Brain pericyte (primary cell): ENCODE data around the gene NLGN1.
"Not testable (repeated sequence)": the region's sequence is repeated elsewhere in the genome, so short reads cannot be mapped to it uniquely, and the experiment has no call there.

ENCODE experiments used
- DNase-seq: peaks from one replicate; pipeline ENCODE4 v3.0.0-alpha.2; 2012; ENCODE audit warnings: low read depth, low spot score

The NLGN1 gene

DNA sequence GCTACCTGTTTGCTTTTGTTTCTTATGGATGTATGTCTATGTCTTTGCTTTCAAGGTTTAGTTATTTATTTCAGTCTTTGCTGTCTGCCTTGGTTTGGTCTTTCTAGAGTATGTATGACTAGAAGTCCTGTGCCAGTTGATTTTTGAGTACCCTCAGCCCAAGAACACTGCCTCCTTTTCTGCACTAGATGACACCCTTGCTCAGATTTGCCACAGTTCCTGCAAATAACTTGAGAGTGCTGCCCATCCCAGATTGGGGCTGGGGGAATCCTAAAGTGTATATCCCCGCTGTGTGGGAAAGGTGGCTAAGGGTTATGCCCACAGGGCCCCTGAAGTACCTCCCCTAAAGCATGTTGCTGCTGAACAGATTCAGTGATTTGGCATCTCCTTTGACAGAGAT lies 32.0 kb downstream of the NLGN1 start:
- DNase-seq: no peak

GRCh38 chr3:173430576-173430975 lies 33.0 kb downstream of the NLGN1 start:
- DNase-seq: no peak

- no peak for DNase-seq
Measured at GRCh38 chr3:173439004-173439403, 41.5 kb downstream of the NLGN1 start.

DNA sequence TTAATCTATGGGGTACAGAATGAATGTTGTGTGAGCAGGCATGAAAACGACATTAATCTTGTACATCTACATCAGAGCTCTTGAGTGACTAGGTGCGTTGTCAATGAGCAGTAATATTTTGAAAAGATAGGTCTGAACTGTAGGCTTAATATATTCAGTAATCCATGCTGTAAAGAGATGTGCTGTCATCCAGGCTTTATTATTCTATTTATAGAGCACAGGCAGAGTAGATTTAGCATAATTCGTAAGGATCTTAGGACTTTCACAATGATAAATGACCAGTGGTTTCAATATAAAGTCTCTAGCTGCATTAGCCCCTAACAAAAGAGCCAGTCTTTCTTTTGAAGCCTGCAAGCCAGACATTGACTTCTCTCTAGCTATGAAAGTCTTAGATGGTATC lies 43.0 kb downstream of the NLGN1 start:
- DNase-seq: no peak

GRCh38 chr3:173451561-173451960 lies 54.0 kb downstream of the NLGN1 start:
- not testable (repeated sequence) for DNase-seq

DNA sequence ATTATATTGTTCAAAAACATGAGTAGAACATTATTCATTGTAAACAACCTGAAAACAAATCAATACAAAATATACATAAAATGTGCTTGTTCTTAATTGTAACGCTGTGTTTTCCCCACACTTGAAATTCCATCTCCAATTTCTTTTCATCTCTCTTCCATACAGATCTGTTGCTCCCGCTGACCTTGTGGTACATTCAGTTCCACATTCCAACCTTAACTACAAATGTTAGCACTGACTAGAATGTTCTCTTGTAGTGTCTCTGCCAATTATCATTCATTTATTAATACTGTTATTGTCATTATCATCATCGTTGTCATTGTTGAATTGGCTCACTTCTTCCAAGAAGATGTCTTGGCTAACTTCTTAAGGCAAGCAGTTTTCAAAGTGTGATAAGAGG lies 65.7 kb downstream of the NLGN1 start:
- no peak for DNase-seq

GRCh38 chr3:173465112-173465511 lies 67.6 kb downstream of the NLGN1 start:
- DNase-seq: no peak

DNA sequence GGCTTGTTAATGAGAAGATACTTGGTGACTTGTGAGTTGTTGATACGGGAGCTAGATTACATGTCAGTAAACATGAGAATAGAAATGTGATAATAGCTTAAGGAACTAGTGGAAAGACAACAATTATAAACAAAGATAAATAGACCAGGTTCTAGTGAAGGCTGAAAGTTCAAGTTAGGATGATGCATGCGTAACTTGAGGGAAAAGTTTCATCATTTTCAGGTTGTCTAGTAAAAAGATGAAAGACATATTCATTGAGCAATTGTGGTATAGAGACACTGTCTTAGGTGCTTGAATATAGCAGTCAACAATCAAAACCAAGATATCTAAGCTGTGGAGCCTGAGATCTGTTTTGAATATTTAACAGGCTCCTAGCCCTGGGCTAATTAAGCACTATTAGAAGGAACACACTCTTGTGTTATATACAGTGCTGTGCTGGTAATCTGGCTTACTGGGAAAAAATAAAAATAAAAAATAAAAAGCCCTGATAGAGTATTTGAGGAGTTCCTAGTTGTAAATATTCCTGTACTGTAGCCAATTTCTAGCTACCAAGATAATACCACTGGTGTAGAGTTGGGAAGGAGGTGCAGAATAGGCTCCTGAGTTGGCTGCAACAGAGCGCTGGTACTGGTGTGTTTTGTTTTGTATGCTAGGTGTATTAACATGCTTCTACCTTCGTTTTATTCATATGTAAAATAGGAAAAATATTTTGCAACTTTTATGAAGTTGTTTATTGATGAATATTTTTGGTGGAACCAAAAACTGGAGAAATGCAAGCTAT lies 68.5 kb downstream of the NLGN1 start:
- no peak for DNase-seq

GRCh38 chr3:173467501-173467900 lies 70.0 kb downstream of the NLGN1 start:
- no peak for DNase-seq

GRCh38 chr3:173473237-173473636 lies 75.7 kb downstream of the NLGN1 start:
- DNase-seq: no peak

GRCh38 chr3:173479301-173479700 lies 81.8 kb downstream of the NLGN1 start:
- no peak for DNase-seq

- DNase-seq: no peak
Measured at GRCh38 chr3:173501931-173502489, 104.5 kb downstream of the NLGN1 start.

DNA sequence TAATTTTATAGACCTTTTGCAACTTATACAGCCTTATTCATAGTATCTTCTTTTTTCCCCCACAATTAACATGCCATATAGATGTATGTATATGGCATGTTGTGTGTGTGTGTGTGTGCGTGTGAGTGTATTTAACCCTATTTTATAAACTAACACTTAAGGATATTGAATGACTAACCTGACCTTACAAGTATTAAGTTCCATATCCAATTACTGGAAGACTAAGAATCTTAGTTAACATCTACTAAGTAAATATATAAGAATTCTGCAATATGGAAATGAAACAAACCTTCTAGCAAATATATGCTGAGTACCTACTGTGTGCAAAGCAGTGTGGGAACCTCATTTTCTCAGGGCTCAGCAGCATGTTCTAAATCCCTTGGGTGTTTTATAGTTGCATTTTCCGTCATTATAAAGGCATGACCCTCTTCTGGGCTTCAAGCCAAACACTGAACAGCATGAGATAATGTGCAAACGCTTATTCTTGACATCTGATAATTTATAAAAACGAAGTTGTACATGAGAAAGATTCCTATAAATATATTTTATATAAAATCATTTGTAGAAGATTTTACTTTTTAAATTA lies 105.5 kb downstream of the NLGN1 start:
- DNase-seq: peak; percentile 24

GRCh38 chr3:173510565-173510964 lies 113.0 kb downstream of the NLGN1 start:
- DNase-seq: no peak

GRCh38 chr3:173513123-173513522 lies 115.6 kb downstream of the NLGN1 start:
- no peak for DNase-seq

DNA sequence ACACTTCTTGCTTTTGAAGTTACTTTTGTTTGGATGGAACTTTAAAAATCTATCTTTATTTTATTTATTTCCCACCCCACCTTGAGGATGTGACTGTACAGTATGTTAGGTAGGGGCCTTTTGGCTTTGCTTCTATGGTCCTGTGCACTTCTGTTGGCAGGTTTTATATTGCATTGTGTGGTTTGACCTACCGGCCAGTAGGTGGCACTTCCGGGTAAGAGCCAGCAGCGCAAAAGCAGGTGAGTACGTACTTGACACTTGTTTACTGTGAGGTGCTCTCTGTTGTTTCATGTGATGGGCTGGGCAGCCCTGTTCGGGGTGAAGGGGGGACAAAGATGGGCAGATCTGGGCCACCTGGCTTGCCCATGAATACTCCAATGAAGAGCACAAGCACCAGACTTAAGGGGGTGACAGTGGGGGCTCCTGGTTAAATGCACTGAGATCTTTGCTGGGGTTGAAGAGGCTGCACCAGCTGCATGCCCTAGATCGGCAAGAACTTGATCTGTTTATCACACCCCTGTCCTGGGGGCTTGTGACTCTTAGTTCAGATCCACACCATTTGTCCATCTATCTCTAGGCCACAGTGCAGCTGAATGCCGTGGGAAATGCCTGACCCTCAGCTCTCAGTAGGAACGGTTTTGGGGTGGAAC lies 131.6 kb downstream of the NLGN1 start:
- DNase-seq: no peak

GRCh38 chr3:173531602-173532001 lies 134.1 kb downstream of the NLGN1 start:
- no peak for DNase-seq

DNA sequence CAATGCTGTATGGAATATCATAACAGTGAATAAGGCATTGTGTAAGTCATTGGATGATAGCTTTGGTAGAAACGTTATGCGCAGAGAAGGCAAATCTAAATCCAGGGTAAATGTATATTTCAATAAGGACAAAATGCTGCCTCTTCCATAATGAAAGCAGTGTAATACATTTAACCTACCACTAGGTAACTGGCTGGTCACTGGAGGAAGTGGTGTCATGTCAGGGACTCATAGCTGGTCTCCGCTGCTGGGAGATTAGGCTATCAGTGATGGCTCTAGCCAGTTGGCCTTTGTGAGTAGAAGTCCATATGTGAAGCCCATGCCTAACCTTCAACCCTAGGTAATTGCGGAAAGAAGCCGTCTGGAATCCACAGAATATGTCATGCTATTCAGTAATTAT lies 140.9 kb downstream of the NLGN1 start:
- DNase-seq: no peak

- DNase-seq: not testable (repeated sequence)
Measured at GRCh38 chr3:173545590-173545989, 148.0 kb downstream of the NLGN1 start.

DNA sequence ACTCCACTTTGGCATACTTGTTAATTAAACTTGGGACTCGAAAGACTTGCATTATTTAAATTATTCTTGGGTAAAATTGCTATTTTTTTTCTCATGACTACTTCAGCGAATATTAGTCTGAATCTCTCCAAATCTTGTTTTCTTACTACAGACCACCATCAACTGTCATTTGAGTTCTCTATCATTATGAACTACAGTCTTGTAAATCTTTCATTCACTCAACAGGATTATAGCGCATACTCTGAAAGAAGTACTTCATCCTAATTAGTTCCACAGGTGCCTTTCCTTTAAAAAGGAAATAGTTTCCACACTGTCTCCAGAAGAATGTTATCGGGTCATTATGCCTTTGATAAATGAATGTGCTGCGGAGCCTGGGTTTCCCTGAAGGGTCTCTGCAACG lies 149.5 kb downstream of the NLGN1 start:
- DNase-seq: no peak

- no peak for DNase-seq
Measured at GRCh38 chr3:173548261-173548660, 150.7 kb downstream of the NLGN1 start.

DNA sequence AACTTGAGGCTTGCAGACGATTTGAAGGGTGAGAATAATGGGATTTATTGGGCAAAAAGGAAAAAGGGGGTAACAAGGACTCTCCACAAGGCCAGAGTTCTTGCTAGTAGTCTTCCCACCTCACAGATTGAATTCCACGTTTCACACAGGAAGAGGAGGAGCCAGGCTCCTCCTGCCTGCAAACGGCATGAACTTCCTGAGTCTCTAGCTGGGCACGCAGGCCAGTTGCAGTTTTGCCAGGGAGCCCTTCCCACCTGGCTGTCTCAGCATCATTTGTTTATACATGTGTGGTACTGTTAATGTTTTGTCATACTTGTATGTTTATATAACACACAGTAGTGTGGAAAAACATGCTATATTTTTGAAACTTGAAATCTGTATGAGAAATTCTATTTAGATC lies 155.0 kb downstream of the NLGN1 start:
- no peak for DNase-seq
